Measurements from ENCODE around the gene ONECUT3. TPM values are rescaled to one million over a fixed set of nuclear protein-coding genes. Genes with fewer than 3 reads are reported as not detected.
A peak's percentile ranks its signal among the peaks of the same experiment; 100 is the strongest.

Gene ONECUT3
- total RNA-seq, 2 donors from 2014 or later = 0.05 TPM; not detected in 1

DNA sequence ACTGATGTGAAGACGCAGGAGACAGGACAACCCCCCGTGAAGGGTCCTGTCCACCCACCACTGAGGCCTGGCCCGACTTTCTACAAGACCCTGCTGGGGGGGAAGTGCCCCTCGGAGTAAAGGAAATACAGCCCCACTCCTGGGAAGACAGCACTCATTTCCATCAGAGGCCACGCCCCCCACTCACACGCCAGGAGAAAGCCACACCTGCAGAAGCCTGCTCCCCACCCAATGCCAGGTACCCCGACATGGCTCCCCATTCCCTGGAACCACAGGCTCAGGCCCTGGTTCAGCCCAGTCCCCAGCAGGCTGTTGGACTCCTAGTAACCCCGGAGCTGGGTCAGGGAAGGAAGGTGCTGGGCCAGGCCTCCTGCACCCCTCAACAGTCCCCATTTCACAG, 69.7 kb downstream of the ONECUT3 start:
- intact Hi-C loops (cut with DNase I) = no loop called here
- H3K27me3 ChIP-seq = no peaks in the 10 kb centered on the region
- no peaks in the 10 kb centered on the region for H3K4me1 ChIP-seq
- TF ChIP-seq, protein P1, sequence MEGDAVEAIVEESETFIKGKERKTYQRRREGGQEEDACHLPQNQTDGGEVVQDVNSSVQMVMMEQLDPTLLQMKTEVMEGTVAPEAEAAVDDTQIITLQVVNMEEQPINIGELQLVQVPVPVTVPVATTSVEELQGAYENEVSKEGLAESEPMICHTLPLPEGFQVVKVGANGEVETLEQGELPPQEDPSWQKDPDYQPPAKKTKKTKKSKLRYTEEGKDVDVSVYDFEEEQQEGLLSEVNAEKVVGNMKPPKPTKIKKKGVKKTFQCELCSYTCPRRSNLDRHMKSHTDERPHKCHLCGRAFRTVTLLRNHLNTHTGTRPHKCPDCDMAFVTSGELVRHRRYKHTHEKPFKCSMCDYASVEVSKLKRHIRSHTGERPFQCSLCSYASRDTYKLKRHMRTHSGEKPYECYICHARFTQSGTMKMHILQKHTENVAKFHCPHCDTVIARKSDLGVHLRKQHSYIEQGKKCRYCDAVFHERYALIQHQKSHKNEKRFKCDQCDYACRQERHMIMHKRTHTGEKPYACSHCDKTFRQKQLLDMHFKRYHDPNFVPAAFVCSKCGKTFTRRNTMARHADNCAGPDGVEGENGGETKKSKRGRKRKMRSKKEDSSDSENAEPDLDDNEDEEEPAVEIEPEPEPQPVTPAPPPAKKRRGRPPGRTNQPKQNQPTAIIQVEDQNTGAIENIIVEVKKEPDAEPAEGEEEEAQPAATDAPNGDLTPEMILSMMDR (IDR thresholded peaks at IDR 0.05) = no peak
- DNase-seq = no peak
- H3K9me3 ChIP-seq = no peaks in the 10 kb centered on the region
- H3K27ac ChIP-seq = no peak overlapping the region
- peaks cover 25% of the 10 kb centered on the region for H3K36me3 ChIP-seq
- no peak overlapping the region for H3K9ac ChIP-seq (ENCODE audit: low read depth in 2 of 2, low read length in 2 of 2)
- no peak overlapping the region for H3K4me3 ChIP-seq

DNA sequence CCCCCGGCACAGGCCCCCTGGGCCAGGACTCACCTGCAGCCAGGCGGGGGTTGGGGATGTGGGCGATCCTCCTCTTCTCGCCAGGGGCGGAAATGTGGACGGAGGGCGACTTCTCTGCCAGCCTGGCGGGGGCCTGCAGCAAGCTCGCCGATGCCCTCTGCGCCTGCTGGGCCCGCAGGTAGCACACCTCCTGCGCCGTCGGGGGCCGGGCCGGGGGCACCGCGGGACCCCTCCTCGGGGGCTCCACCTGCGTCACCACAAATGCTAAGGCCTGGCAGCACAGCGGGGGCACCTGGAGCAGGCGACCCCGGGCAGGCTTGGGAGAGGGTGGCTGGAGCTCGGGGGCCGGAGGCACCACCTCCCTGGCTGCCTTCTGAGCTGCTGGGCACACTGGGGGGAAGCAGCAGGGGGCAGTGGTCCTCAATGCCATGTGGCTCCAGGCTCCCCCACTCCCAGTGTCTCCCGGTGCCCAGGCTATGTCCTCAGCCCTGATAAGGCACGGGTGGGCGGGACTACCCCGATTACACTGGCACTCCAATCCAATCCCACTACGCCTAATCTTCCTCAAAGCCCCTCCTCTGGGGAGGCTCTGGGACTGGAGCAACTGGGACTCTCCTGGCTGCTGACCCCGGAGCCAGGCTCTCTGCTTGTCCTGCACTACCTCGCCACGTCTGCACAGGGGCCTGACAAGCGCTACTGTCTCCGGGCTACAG, 70.4 kb downstream of the ONECUT3 start:
- Histone ChIP-seq H3K4me3 (no peak overlapping the region), H3K36me3 (peaks cover 20% of the 10 kb centered on the region), H3K27ac (no peak overlapping the region), H3K27me3 (no peaks in the 10 kb centered on the region), H3K9ac (ENCODE audit: low read depth in 2 of 2, low read length in 2 of 2) (no peak overlapping the region), H3K9me3 (no peaks in the 10 kb centered on the region), H3K4me1 (no peaks in the 10 kb centered on the region)
- intact Hi-C loops (cut with DNase I) = no loop called here
- DNase-seq = no peak
- TF ChIP-seq, protein P1 (IDR thresholded peaks at IDR 0.05) = no peak

DNA sequence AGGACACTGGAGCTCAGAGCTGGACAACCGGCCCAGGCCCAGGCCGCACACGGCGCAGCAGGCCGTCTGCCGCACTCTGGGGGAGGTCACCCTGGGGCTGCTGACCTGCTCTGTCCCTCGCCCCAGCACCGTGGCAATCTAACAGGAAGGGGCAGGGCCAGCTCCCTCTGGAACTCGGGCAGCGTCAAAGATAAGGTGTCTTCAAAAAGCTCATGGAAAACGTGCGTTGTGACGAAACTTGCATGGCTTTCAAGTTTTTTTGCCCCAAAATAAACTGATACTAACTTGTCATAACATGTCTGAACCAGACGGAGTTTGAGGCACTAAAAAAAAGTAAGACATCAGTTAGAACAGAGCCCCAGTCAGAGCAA, 70.9 kb downstream of the ONECUT3 start:
- Histone ChIP-seq H3K27ac (no peak overlapping the region), H3K36me3 (peaks cover 14% of the 10 kb centered on the region), H3K4me1 (no peaks in the 10 kb centered on the region), H3K4me3 (no peak overlapping the region), H3K9ac (ENCODE audit: low read depth in 2 of 2, low read length in 2 of 2) (no peak overlapping the region), H3K27me3 (no peaks in the 10 kb centered on the region), H3K9me3 (no peaks in the 10 kb centered on the region)
- no peak for DNase-seq
- intact Hi-C loops (cut with DNase I) = no loop called here
- TF ChIP-seq, protein P1 (IDR thresholded peaks at IDR 0.05) = no peak

DNA sequence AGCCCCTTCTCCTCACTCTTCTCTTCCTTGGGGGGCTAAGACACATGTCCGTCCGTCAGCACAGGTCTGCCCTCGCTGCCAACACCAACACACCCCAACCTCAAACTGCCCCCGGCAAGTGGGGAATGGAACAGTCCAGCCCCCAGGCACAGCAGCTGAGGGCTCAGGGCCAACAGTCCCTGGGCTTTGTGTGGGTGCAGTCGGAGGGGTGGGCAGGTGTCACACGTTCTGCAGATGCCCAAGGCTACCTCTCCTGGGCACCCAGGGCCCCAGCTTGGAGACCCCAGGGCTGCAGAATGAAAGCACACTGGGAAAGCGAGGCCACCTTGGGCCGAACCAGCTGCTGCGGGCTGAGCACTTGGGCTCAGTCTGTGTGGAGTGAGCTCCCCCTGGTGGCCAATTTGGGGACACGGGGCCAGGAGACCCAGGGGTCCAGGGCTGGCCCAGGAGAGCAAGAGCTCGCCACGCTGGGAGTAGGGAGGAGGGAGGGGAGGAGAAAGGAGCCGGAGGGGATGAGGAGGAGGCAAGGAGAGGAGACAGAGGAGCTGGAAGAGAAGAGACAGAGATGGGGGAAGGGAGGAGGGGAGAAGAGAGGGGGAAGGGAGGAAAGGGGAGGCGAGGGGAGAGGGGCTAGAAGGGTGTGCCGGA, 72.7 kb downstream of the ONECUT3 start:
- TF ChIP-seq, protein P1 (IDR thresholded peaks at IDR 0.05) = peak; percentile 86
- DNase-seq = peak; percentile 81
- Histone ChIP-seq H3K9ac (ENCODE audit: low read depth in 2 of 2, low read length in 2 of 2) (no peak overlapping the region), H3K36me3 (peaks cover 8% of the 10 kb centered on the region), H3K27ac (no peak overlapping the region), H3K4me1 (no peaks in the 10 kb centered on the region), H3K27me3 (no peaks in the 10 kb centered on the region), H3K9me3 (no peaks in the 10 kb centered on the region), H3K4me3 (no peak overlapping the region)
- intact Hi-C loops (cut with DNase I) = loop anchor here (5.0 kb wide), 1 partner anchor 34 kb away; no protein-coding TSS in a partner anchor

DNA sequence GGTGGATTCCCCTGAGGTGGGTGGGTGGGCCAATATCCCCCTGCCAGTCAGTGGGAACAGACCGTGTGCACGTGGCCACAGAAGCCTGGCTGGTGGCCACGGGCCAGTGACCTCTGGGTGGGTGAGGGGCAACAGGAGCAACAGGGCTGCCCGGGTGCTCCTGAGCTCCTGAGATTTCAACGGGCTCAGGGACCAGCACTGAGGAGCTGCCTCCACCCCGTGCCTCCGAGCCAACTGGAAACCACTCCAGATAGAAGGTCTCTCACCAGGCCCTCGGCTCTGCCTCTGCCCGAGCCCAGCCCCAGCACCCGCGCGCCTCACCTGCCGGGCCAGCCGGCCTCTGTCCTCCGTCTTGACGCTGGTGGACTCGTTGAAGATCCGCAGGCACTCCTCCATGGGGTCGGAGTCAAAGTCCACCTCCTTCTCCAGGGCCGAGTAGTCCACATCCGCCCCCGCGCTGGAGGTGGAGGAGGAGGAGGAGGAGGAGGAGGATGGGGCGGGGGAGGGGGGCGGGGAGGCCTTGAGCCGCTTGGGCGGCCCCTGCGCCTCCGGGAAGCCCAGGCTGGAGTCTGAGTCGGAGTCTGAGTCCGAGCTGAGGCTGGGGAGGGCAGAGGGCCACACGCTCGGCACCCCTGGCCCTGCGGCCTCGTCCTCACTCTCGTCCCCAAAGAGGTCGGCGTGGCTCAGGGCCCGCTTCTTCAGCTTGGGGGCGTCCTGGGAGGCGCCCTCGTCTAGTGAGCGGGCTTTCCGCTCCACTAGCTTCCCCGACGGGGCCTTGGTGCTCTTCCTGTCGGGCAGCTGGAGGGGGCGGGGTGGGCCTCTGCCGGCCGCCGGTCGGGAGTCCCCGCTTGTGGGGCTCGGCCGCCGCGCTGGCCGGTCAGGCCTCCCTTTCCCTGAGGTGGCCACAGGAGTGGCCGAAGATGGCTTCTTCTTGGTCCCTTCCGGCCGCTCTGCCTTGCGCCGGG, 73.5 kb downstream of the ONECUT3 start:
- TF ChIP-seq, protein P1 (IDR thresholded peaks at IDR 0.05) = no peak
- Histone ChIP-seq H3K4me3 (no peak overlapping the region), H3K36me3 (peaks cover 8% of the 10 kb centered on the region), H3K27ac (no peak overlapping the region), H3K9me3 (no peaks in the 10 kb centered on the region), H3K9ac (ENCODE audit: low read depth in 2 of 2, low read length in 2 of 2) (no peak overlapping the region), H3K4me1 (no peaks in the 10 kb centered on the region), H3K27me3 (no peaks in the 10 kb centered on the region)
- no peak for DNase-seq
- intact Hi-C loops (cut with DNase I) = loop anchor here (5.0 kb wide), 1 partner anchor 35 kb away; no protein-coding TSS in a partner anchor
